Measurements from ENCODE around the gene CDYL2.
A peak's percentile ranks its signal among the peaks of the same experiment; 100 is the strongest.
"Not testable (repeated sequence)": the region's sequence is repeated elsewhere in the genome, so short reads cannot be mapped to it uniquely, and the experiment has no call there.

The CDYL2 gene

GRCh38 chr16:80743772-80744171 is 60.6 kb downstream of the CDYL2 start:
- no peak for DNase-seq (ENCODE audit: low read depth)

- DNase-seq (ENCODE audit: low read depth) = no peak
Measured at GRCh38 chr16:80743273-80743672, 61.1 kb downstream of the CDYL2 start.

DNA sequence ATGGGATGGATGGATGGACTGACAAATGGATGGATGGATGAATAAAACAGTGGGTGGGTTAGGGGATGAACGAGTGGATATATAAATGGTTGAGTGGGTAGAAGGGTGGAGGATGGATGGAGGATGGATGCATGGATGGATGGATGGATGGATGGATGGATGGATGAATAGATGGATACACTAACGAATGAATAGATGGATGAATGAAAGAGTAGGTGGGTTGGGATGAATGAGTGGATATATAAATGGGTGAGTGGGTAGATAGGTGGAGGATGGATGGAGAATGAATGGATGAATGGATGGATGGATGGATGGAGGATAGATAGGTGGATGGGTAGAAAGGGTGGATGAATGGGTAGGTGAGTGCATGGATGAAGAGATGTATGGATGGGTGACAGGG is 62.1 kb downstream of the CDYL2 start:
- DNase-seq (ENCODE audit: low read depth) = no peak

DNA sequence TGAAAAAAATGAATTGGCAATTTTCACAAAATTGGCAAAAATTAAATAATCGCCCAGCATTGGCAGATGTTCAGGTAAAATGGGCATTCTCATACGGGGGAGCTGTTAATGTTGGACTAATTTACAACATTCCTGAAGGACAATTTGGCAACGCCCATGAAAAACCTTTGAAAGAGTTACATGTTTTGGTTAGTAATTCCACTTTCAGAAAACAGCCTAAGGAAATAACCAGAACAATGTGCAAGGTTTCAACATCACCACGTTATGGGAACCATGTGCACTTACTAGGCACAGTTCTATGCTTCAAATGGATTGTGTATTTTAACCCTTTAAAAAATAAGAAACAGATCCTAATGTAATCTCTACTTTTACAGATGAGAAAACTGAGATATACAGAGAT is 62.7 kb downstream of the CDYL2 start:
- no peak for DNase-seq (ENCODE audit: low read depth)

GRCh38 chr16:80739523-80739922 is 64.9 kb downstream of the CDYL2 start:
- DNase-seq (ENCODE audit: low read depth) = peak; percentile 4

DNA sequence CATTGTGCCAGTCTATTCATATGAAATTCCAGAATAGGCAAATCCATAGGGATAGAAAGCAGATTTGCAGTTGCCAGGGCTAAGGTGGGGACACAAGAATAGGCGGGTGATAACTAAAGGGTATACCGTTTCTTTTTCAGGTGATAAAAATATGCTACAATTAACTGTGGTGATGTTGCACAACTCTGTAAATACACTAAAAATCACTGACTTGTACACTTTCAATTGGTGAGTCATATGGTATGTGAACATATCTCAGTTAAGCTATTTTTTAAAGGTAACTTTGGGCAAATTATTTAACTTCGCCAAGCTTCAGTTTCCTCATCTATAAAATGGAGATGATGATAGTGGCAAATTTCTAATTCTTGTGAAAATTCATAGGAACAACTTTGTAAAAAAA is 65.9 kb downstream of the CDYL2 start:
- no peak for DNase-seq (ENCODE audit: low read depth)

GRCh38 chr16:80735846-80736245 is 68.6 kb downstream of the CDYL2 start:
- no peak for DNase-seq (ENCODE audit: low read depth)

- no peak for DNase-seq (ENCODE audit: low read depth)
Measured at GRCh38 chr16:80733407-80733806, 71.0 kb downstream of the CDYL2 start.

GRCh38 chr16:80731915-80732314 is 72.5 kb downstream of the CDYL2 start:
- no peak for DNase-seq (ENCODE audit: low read depth)

DNA sequence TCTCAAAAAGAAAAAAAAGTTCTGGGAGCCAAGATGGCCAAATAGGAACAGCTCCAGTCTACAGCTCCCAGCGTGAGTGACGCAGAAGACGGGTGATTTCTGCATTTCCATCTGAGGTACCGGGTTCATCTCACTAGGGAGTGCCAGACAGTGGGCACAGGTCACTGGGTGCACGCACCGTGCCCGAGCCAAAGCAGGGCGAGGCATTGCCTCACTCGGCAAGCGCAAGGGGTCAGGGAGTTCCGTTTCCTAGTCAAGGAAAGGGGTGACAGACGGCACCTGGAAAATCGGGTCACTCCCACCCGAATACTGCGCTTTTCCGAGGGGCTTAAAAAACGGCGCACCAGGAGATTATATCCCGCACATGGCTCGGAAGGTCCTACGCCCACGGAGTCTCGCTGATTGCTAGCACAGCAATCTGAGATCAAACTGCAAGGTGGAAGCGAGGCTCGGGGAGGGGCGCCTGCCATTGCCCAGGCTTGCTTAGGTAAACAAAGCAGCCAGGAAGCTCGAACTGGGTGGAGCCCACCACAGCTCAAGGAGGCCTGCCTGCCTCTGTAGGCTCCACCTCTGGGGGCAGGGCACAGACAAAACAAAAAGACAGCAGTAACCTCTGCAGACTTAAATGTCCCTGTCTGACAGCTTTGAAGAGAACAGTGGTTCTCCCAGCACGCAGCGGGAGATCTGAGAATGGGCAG is 77.2 kb downstream of the CDYL2 start:
- DNase-seq (ENCODE audit: low read depth) = not testable (repeated sequence)

DNA sequence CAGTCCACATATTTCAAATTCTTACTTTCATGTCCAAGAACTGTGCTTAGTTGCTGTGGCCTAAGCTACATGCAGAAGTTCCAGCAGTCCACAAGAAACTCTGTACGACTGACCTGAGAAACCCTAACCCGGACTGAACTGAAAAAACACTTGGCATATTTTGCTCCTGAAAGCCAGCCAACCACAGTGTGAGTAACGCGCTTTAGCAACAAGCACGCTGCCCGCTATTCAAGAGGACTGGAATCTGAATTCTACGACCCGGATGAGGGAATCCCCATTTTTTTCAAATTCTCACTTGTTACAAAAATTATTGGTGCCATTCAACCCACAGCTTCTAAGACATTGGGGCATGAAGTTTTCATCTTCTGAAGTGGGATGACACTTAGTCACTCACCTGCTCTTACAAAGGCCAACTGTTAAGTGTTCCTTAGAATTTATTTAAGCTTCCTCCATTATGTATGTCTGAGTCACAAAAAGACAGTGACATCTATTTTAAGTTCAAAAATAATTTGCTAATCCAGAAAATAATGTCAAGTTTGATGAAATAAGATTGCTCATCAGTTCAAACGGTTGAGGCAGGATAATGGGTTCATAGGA is 78.7 kb downstream of the CDYL2 start:
- no peak for DNase-seq (ENCODE audit: low read depth)

DNA sequence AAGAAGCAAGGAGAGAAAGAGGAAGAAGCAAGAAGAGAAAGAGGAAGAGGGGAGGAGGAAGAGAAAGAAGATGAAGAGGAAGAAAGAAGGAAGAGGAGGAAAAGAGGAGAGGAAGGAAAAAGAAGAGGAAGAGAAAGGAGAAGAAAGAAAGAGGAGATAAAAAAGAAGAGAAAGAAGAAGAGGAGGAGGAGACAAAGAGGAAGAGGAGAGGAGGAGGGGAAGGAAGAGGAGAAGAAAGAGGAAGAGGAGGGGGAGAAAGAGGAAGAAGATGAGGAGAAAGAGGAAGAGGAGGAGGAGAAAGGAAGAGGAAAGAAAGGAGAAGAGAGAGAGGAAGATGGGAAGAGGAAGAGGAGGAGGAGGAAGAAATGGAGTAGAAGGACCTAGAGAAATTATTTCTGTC is 80.4 kb downstream of the CDYL2 start:
- DNase-seq (ENCODE audit: low read depth) = no peak

GRCh38 chr16:80723091-80723490 is 81.3 kb downstream of the CDYL2 start:
- no peak for DNase-seq (ENCODE audit: low read depth)

- DNase-seq (ENCODE audit: low read depth) = no peak
Measured at GRCh38 chr16:80720804-80721371, 83.5 kb downstream of the CDYL2 start.

DNA sequence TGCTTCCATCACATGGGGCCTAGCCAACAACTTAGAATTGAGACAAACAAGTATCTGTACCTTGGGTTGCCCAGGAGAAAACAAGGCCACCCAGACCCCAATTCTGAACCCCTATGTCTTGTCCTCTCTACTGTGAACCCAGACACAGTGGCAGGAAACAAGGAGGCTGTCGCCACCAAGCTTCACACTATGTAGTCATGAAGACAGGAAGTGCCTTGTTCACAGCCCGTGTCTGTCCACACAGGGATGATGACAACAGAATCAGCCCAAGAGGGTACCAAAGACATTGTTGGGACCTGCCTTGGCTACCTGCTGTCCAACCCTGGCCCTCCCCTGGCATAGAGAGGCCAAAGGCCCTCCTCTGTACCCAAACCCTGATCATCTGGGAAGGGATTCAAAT is 84.8 kb downstream of the CDYL2 start:
- no peak for DNase-seq (ENCODE audit: low read depth)

DNA sequence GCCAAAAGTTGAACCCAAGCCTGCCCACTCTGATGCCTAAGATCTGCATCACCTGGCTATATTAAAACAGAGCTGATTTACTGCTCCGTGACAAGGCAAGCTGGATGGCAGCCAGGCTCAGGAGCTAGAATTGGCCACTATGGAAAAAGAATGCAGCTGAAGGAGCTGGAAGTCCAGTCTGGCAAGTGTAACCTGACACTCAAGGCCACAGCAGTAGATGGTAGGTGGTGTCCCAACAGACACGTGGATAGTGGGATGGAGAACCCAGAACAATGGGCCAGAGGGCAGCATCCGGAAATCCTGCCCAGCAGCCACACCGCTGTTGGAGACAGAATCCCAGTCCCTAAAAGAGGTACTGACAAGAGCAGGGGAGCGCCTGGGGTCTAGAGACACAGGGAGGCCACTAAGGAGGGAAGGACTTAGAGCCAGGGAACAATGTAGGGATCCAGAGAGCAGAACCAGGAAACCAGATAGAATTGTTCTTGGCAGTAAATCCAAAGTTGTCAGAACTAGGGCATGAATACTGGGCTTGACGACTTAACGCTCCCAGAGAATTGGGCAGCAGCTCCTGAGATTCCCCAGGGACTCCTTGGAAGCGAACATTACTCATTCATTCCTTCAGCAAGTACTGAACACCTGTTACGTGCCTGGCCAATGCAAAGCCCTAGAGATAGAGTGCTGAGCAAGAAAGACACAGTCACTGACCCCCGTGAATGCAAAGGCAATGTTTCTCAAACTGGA is 85.7 kb downstream of the CDYL2 start:
- no peak for DNase-seq (ENCODE audit: low read depth)

GRCh38 chr16:80717611-80718010 is 86.8 kb downstream of the CDYL2 start:
- DNase-seq (ENCODE audit: low read depth) = no peak

DNA sequence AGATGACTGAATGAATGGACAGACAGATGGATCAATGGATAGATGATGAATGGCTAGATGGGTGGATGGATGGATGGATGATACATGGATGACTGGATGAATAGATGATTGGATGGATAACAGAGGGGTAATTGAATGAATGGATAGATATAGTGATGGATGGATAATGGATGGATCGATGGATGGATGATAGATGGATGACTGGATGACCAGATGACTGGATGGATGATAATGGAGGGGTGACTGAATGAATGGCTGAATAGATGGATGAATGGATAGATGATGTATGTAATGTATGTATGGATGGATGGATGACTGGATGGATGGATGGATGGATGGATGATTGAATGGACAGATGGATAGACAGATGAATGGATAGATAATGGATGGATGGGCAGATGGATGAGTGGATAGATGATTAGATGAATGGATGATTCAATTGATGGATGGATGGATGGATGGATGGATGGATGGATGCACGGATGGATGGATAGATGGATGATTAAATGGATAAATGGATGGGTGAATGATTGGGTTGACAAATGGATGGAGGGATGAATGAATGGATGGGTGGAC is 87.7 kb downstream of the CDYL2 start:
- no peak for DNase-seq (ENCODE audit: low read depth)

DNA sequence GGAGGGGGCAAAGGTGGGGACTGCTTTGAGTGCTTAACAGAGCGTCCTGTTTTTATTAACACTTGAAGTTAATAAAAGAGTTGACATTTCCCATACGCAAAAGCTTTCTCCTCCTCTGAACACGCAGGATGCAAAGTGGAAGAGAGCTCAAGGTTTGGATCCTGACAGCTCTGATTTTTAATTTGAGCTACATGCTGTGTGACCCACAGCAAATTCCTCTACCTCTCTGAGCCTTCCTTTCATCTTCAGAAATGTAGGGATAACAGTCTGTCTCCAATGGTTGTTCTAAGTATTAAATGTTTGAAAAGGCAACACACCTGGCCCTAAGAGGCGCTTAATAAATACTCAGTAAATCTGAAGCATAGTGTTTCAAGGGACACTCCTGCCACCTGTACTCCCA is 93.0 kb downstream of the CDYL2 start:
- no peak for DNase-seq (ENCODE audit: low read depth)

DNA sequence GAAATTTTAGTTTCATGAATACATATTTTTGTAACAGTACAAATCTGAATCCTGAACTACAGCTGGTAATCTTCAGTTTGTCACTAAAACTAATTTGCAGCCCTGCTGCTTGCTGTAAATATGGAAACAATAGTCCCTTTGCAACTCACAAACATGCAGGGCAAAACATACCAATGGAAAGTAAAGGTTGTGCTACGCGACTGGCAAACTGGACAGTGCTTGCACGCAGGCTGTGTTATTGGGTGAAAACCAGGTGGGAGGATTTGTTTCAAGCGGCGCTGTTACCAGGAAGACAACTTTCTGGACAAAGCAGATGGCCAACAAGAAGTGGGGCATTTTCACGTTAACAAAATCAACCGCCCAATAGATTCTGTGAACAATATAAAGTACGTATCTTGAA is 93.5 kb downstream of the CDYL2 start:
- no peak for DNase-seq (ENCODE audit: low read depth)

GRCh38 chr16:80708823-80709222 is 95.6 kb downstream of the CDYL2 start:
- no peak for DNase-seq (ENCODE audit: low read depth)

DNA sequence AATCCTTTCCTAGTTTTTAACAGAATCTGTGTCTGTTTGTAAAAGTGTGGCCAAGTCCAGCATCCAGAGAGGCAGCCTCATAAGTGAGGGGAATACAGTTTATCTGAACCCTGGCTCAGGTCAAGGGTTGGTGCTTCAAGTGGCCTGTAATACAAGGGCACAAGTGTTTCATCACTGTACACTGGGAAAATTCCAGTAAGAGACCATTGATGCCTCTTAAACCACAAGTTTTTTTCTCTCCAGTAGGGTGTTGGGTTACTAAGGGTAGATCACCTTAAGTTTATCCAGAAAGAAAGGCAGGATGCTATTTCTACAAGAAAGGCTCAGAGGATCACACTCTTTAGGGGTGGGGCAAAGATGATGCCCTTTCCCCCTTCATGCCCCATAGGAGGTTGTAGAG is 96.7 kb downstream of the CDYL2 start:
- no peak for DNase-seq (ENCODE audit: low read depth)

DNA sequence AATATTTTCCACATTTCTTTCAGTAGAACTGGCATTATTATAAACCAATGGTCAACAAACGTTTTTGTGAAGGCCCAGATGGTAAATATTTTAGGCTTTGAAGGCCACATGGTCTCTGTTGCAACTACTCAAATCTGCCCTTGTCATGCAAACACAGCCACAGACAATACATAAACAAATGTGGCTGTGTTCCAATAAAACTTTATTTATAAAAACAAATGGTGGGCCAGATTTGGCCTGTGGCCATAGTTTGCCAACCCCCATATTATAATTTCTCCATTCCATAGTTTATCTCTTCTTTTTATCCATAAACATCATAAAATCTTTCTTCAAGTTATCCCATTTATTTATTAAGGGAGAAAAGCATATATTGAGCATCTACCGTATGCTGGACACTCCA is 98.8 kb downstream of the CDYL2 start:
- DNase-seq (ENCODE audit: low read depth) = no peak
